Measurements from ENCODE around the gene KMT2D.
A peak's percentile ranks its signal among the peaks of the same experiment; 100 is the strongest.

The KMT2D gene

GRCh38 chr12:49052451-49053208 is 8.0 kb downstream of the KMT2D start:
- no peak for DNase-seq (ENCODE audit: low read depth)

- DNase-seq (ENCODE audit: low read depth) = no peak
These were observed 8.7 kb downstream of the KMT2D start for GRCh38 chr12:49051777-49052438.

- DNase-seq (ENCODE audit: low read depth) = no peak
These were observed 9.2 kb downstream of the KMT2D start for GRCh38 chr12:49051373-49051764.

- DNase-seq (ENCODE audit: low read depth) = no peak
These were observed 9.9 kb downstream of the KMT2D start for GRCh38 chr12:49050507-49051372.

- no peak for DNase-seq (ENCODE audit: low read depth)
These were observed 10.9 kb downstream of the KMT2D start for GRCh38 chr12:49049566-49050224.

- DNase-seq (ENCODE audit: low read depth) = no peak
These were observed 11.6 kb downstream of the KMT2D start for GRCh38 chr12:49048953-49049352.

GRCh38 chr12:49046129-49046895 is 14.3 kb downstream of the KMT2D start:
- DNase-seq (ENCODE audit: low read depth) = no peak

- DNase-seq (ENCODE audit: low read depth) = no peak
These were observed 15.9 kb downstream of the KMT2D start for GRCh38 chr12:49044660-49045059.

GRCh38 chr12:49043856-49044258 is 16.7 kb downstream of the KMT2D start:
- peak; percentile 58 for DNase-seq (ENCODE audit: low read depth)

GRCh38 chr12:49043241-49043640 is 17.4 kb downstream of the KMT2D start:
- DNase-seq (ENCODE audit: low read depth) = no peak

- no peak for DNase-seq (ENCODE audit: low read depth)
These were observed 18.6 kb downstream of the KMT2D start for GRCh38 chr12:49041881-49042484.

- DNase-seq (ENCODE audit: low read depth) = no peak
These were observed 19.3 kb downstream of the KMT2D start for GRCh38 chr12:49041036-49041880.

- DNase-seq (ENCODE audit: low read depth) = no peak
These were observed 20.2 kb downstream of the KMT2D start for GRCh38 chr12:49040364-49040855.

GRCh38 chr12:49039421-49040363 is 20.9 kb downstream of the KMT2D start:
- no peak for DNase-seq (ENCODE audit: low read depth)

- no peak for DNase-seq (ENCODE audit: low read depth)
These were observed 22.2 kb downstream of the KMT2D start for GRCh38 chr12:49038291-49038955.

GRCh38 chr12:49037947-49038237 is 22.7 kb downstream of the KMT2D start:
- no peak for DNase-seq (ENCODE audit: low read depth)

- DNase-seq (ENCODE audit: low read depth) = no peak
These were observed 23.3 kb downstream of the KMT2D start for GRCh38 chr12:49037111-49037946.
